B cell (primary cell): ENCODE results near the gene ANKRD62.

ENCODE experiments used
- CTCF ChIP-seq: fragments of 200-600 bp; IDR thresholded peaks from one replicate; pipeline ENCODE4 v1.8.0; 2022; ENCODE audit warnings: antibody characterized with exemption, mild to moderate bottlenecking
- EZH2 ChIP-seq: IDR thresholded peaks from 2 replicates; pipeline ENCODE4 v1.6.1; 2012; ENCODE audit warnings: borderline replicate concordance, low read depth, mild to moderate bottlenecking, moderate library complexity, low read length; ENCODE audit not compliant: insufficient read depth, poor library complexity, severe bottlenecking

- TF ChIP-seq EZH2 (no peak), CTCF (no peak)
These were observed 4.7 kb downstream of the ANKRD62 start for GRCh38 chr18:12098374-12098773.
